Islet of Langerhans (tissue), 1 donor: ENCODE data around the gene CA11.
"Not testable (repeated sequence)": the region's sequence is repeated elsewhere in the genome, so short reads cannot be mapped to it uniquely, and the experiment has no call there.

Experiments
- FAIRE-seq: peaks from one replicate; lab custom pipeline; 2011; peaks lifted over from hg19 to GRCh38; lab: Jason Lieb, UNC

CA11 gene

GRCh38 chr19:48646001-48646721 lies at the start of gene CA11:
Gene CA11 (minus strand): TSS chr19:48646187. CDS start chr19:48645632, 555 bp downstream.
- no peak for FAIRE-seq

GRCh38 chr19:48693629-48694028 lies 47.6 kb upstream of the CA11 start:
- FAIRE-seq = not testable (repeated sequence)

GRCh38 chr19:48689449-48689848 lies 43.5 kb upstream of the CA11 start:
- no peak for FAIRE-seq

GRCh38 chr19:48687776-48688175 lies 41.8 kb upstream of the CA11 start:
- no peak for FAIRE-seq

GRCh38 chr19:48686637-48687036 lies 40.6 kb upstream of the CA11 start:
- FAIRE-seq = not testable (repeated sequence)

- FAIRE-seq = no peak
Measured at GRCh38 chr19:48686088-48686487, 40.1 kb upstream of the CA11 start.

GRCh38 chr19:48685583-48685982 lies 39.6 kb upstream of the CA11 start:
- FAIRE-seq = no peak

- FAIRE-seq = no peak
Measured at GRCh38 chr19:48683349-48683748, 37.4 kb upstream of the CA11 start.

- no peak for FAIRE-seq
Measured at GRCh38 chr19:48681127-48681470, 35.1 kb upstream of the CA11 start.

GRCh38 chr19:48680436-48681126 lies 34.6 kb upstream of the CA11 start:
- no peak for FAIRE-seq

GRCh38 chr19:48680006-48680405 lies 34.0 kb upstream of the CA11 start:
- not testable (repeated sequence) for FAIRE-seq

- FAIRE-seq = no peak
Measured at GRCh38 chr19:48678201-48678600, 32.2 kb upstream of the CA11 start.

GRCh38 chr19:48676887-48677286 lies 30.9 kb upstream of the CA11 start:
- no peak for FAIRE-seq

- FAIRE-seq = no peak
Measured at GRCh38 chr19:48676487-48676886, 30.5 kb upstream of the CA11 start.

- no peak for FAIRE-seq
Measured at GRCh38 chr19:48674921-48675824, 29.2 kb upstream of the CA11 start.

GRCh38 chr19:48674216-48674809 lies 28.3 kb upstream of the CA11 start:
- no peak for FAIRE-seq

- FAIRE-seq = no peak
Measured at GRCh38 chr19:48673436-48674100, 27.6 kb upstream of the CA11 start.

- no peak for FAIRE-seq
Measured at GRCh38 chr19:48672994-48673393, 27.0 kb upstream of the CA11 start, which contains the start of gene NTN5. Gene NTN5 (minus strand): TSS chr19:48673017. CDS start chr19:48670986, 2,031 bp downstream.

GRCh38 chr19:48671446-48671995 lies 25.5 kb upstream of the CA11 start:
- FAIRE-seq = no peak

- no peak for FAIRE-seq
Measured at GRCh38 chr19:48670699-48671445, 24.9 kb upstream of the CA11 start.
